PC-9 (cell line): ENCODE results near the gene DSCAML1. TPM values are rescaled to one million over a fixed set of nuclear protein-coding genes. Genes with fewer than 3 reads are reported as not detected.

ENCODE experiments used
- BruUV-seq: library from RNA; stranded (reverse); fragments of 400-500 nt; replicated peaks from 2 replicates; lab custom pipeline; 2021; lab: Mats Ljungman, UMichigan
- CTCF ChIA-PET: fragments of 300-600 bp; sonication (Branson Sonifier 250); formaldehyde crosslinking; loops from one replicate; lab custom pipeline; 2022; ENCODE audit warnings: antibody characterized with exemption; lab: Charles Lee
- POLR2A ChIA-PET: fragments of 300-600 bp; sonication (Branson Sonifier 250); formaldehyde crosslinking; loops from one replicate; lab custom pipeline; 2022; ENCODE audit warnings: antibody characterized with exemption; ENCODE audit not compliant: unreplicated experiment; lab: Charles Lee
- DNase-seq, 2 experiments: peaks; one replicate each; pipeline versions ENCODE4 v3.0.0 to v3.0.0-alpha.2; 2015 to 2022; ENCODE audit warnings: mixed read lengths in 1 of 2
- H2AFZ ChIP-seq: fragments of 200-600 bp; sonication (generic); 2 replicates; pipeline ENCODE4 v1.8.1; 2017; ENCODE audit warnings: antibody characterized with exemption
- H3F3A ChIP-seq: fragments of 200-600 bp; sonication (generic); 2 replicates; pipeline ENCODE4 v1.8.1; 2017; ENCODE audit warnings: antibody characterized with exemption, mild to moderate bottlenecking, low read depth; ENCODE audit not compliant: insufficient read depth
- H3K27ac ChIP-seq: fragments of 200-600 bp; sonication (generic); 2 replicates; pipeline ENCODE4 v1.6.1; 2016; ENCODE audit warnings: mixed run types
- H3K27me3 ChIP-seq: fragments of 200-600 bp; sonication (generic); 2 replicates; pipeline ENCODE4 v1.6.1; 2016; ENCODE audit warnings: low read depth, mixed run types; ENCODE audit not compliant: insufficient read depth
- H3K36me3 ChIP-seq: fragments of 200-600 bp; sonication (generic); 2 replicates; pipeline ENCODE4 v1.6.1; 2016; ENCODE audit warnings: low read depth, mixed run types
- H3K4me1 ChIP-seq: fragments of 200-600 bp; sonication (generic); replicated peaks from 2 replicates; pipeline ENCODE4 v1.6.1; 2016; ENCODE audit warnings: mixed run types; ENCODE audit not compliant: insufficient read depth
- H3K4me2 ChIP-seq: fragments of 200-600 bp; sonication (generic); 2 replicates; pipeline ENCODE4 v1.6.1; 2017; ENCODE audit warnings: mixed run types
- H3K4me3 ChIP-seq: fragments of 200-600 bp; sonication (generic); 2 replicates; pipeline ENCODE4 v1.6.1; 2016; ENCODE audit warnings: mixed run types
- H3K79me2 ChIP-seq: fragments of 200-600 bp; sonication (generic); 2 replicates; pipeline ENCODE4 v1.6.1; 2017; ENCODE audit warnings: low read depth, mixed run types
- H3K9me2 ChIP-seq: fragments of 200-600 bp; sonication (generic); 2 replicates; pipeline ENCODE4 v1.8.1; 2017; ENCODE audit warnings: mild to moderate bottlenecking; ENCODE audit not compliant: insufficient read depth
- H3K9me3 ChIP-seq: fragments of 200-600 bp; sonication (generic); 2 replicates; pipeline ENCODE4 v1.8.1; 2016; ENCODE audit warnings: low read depth; ENCODE audit not compliant: insufficient read depth
- H4K20me1 ChIP-seq: fragments of 200-600 bp; sonication (generic); 2 replicates; pipeline ENCODE4 v1.8.1; 2017; ENCODE audit not compliant: insufficient read depth
- EZH2 ChIP-seq: fragments of 200-600 bp; sonication (generic); IDR thresholded peaks from 2 replicates; pipeline ENCODE4 v1.8.0; 2017; ENCODE audit warnings: antibody characterized with exemption, low read depth
- intact Hi-C: fragments of 100-400 bp; cut with micrococcal nuclease; formaldehyde crosslinking; loops from one replicate; pipeline ENCODE4 v1.10.0; 2022; ENCODE audit not compliant: unreplicated experiment
- total RNA-seq: library from RNA; stranded (reverse); gene quantifications from 2 replicates; pipeline ENCODE4 v1.2.3, GENCODE V29; 2021
- TF ChIP-seq, protein P1 (sequence below): fragments of 200-600 bp; sonication (generic); conservative IDR thresholded peaks from 2 replicates; pipeline ENCODE4 v1.6.1; 2017; ENCODE audit warnings: mixed run types, antibody characterized with exemption, mild to moderate bottlenecking, moderate library complexity

Gene DSCAML1
- total RNA-seq, 1 experiment from 2014 or later: not detected

DNA sequence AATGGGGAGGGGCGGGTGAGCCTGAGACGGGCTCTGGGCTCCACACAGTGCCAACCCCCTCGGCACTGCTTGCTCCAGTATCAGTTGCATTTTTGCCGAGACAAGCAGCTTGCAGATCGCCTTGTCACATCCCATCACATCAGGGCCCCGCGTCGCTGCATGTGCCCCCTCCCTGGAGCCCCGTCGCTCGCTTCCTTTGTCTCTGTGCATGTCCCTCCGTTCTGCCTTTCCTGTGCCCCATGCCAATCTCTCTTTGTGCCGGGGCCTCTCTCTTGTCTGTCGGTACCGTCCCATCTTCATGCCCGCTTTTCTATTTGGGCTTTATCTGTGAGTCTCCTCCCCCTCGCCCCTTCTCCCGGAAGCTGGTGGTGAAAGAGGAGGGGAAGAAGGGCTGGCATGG, 267.2 kb downstream of the DSCAML1 start:
- Histone ChIP-seq H3K79me2 (no peaks in the 10 kb centered on the region), H2AFZ (no peak overlapping the region), H3K4me3 (no peak overlapping the region), H4K20me1 (no peaks in the 10 kb centered on the region; the same call in 1 of the 2 replicates), H3K4me2 (no peak overlapping the region), H3K27ac (no peak overlapping the region), H3K9me2 (no peaks in the 10 kb centered on the region), H3K4me1 (no peaks in the 10 kb centered on the region), H3K36me3 (no peaks in the 10 kb centered on the region), H3K9me3 (no peaks in the 10 kb centered on the region), H3F3A (no peaks in the 10 kb centered on the region), H3K27me3 (peaks cover 97% of the 10 kb centered on the region)
- no peak for DNase-seq
- intact Hi-C loops: no loop called here
- BruUV-seq: no TSS peak
- no peak for TF ChIP-seq EZH2
- TF ChIP-seq, protein P1, sequence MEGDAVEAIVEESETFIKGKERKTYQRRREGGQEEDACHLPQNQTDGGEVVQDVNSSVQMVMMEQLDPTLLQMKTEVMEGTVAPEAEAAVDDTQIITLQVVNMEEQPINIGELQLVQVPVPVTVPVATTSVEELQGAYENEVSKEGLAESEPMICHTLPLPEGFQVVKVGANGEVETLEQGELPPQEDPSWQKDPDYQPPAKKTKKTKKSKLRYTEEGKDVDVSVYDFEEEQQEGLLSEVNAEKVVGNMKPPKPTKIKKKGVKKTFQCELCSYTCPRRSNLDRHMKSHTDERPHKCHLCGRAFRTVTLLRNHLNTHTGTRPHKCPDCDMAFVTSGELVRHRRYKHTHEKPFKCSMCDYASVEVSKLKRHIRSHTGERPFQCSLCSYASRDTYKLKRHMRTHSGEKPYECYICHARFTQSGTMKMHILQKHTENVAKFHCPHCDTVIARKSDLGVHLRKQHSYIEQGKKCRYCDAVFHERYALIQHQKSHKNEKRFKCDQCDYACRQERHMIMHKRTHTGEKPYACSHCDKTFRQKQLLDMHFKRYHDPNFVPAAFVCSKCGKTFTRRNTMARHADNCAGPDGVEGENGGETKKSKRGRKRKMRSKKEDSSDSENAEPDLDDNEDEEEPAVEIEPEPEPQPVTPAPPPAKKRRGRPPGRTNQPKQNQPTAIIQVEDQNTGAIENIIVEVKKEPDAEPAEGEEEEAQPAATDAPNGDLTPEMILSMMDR: no peak
- ChIA-PET POLR2A (no interaction called here), CTCF (no interaction called here)

DNA sequence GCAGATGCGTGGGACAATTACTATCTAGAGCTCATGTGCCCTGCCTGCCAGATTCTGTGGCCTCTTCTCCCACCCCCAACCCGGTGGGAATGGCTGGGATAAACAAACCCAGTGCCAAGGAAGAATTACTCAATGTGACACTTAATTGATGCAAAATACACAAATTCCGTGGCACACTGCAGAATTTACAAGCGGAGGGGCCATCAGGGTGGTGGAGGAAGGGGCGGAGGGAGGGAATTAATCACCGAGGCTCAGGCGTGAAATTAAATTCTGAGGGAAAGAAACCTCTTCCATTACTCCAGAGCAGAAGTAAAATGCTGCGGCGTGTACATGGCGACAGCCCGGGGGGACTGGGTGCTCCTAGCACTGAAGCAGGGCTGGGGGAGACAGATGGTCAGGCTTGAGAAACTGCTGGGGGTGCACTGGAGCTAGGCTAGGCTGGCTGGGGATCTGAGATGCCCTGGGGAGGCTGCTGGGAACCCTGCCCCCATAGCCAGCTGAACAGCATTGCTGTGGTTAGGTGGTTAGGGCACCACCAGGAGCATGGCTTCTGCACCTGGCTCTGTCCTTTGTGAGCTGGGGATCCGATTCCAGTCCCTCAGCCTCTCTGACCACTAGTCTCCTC, 268.8 kb downstream of the DSCAML1 start:
- no peak for TF ChIP-seq EZH2
- TF ChIP-seq, protein P1: no peak
- ChIA-PET CTCF (no interaction called here), POLR2A (no interaction called here)
- BruUV-seq: no TSS peak
- Histone ChIP-seq H3K9me3 (no peaks in the 10 kb centered on the region), H3K4me1 (no peaks in the 10 kb centered on the region), H4K20me1 (no peaks in the 10 kb centered on the region; the same call in 1 of the 2 replicates), H2AFZ (no peak overlapping the region), H3K9me2 (no peaks in the 10 kb centered on the region), H3K36me3 (no peaks in the 10 kb centered on the region), H3K27me3 (peaks cover 98% of the 10 kb centered on the region), H3K79me2 (no peaks in the 10 kb centered on the region), H3K4me3 (no peak overlapping the region), H3F3A (no peaks in the 10 kb centered on the region), H3K4me2 (no peak overlapping the region), H3K27ac (no peak overlapping the region)
- intact Hi-C loops: no loop called here
- peak in 1 of 2 experiments; percentile 53 for DNase-seq

DNA sequence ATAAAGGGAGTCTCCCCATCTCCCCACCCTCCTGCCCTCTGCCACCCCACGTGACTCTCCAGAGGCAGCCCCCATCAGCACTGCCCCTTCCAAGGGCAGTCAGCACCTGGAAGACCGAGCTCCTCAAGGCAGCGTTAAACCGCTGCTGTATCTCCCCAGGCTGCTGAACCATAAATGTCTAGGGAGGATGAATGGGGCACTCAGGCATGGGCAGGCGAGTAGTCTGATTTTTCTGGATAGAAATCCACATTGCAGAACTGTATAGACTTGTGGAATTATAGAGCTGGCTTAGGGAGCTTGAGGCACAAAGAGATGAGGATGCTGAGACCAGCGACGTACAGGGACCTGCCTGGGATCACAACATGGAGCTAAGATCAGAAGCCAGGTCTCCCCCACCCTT, 269.7 kb downstream of the DSCAML1 start:
- CTCF ChIA-PET: no interaction called here
- no peaks in the 10 kb centered on the region; the same call in 1 of the 2 replicates for H4K20me1 ChIP-seq
- H3K27ac ChIP-seq: no peak overlapping the region
- H3K36me3 ChIP-seq: no peaks in the 10 kb centered on the region
- POLR2A ChIA-PET: no interaction called here
- no peak overlapping the region for H3K4me3 ChIP-seq
- no peak overlapping the region for H3K4me2 ChIP-seq
- DNase-seq: no peak
- no peaks in the 10 kb centered on the region for H3F3A ChIP-seq
- H2AFZ ChIP-seq: no peak overlapping the region
- H3K27me3 ChIP-seq: peaks cover 98% of the 10 kb centered on the region
- no peaks in the 10 kb centered on the region for H3K79me2 ChIP-seq
- no peaks in the 10 kb centered on the region for H3K9me2 ChIP-seq
- no peaks in the 10 kb centered on the region for H3K9me3 ChIP-seq
- H3K4me1 ChIP-seq: no peaks in the 10 kb centered on the region
- intact Hi-C loops: no loop called here
- BruUV-seq: no TSS peak
- no peak for TF ChIP-seq EZH2
- TF ChIP-seq, protein P1: no peak
